H9 (cell line): ENCODE data around the gene SLC25A3. TPM values are rescaled to one million over a fixed set of nuclear protein-coding genes. Genes with fewer than 3 reads are reported as not detected.

ENCODE experiments used
- DNase-seq: peaks from one replicate; pipeline ENCODE4 v3.0.0-alpha.2; 2017
- H2AFZ ChIP-seq: one replicate; pipeline ENCODE4 v1.6.1; 2013; ENCODE audit warnings: mild to moderate bottlenecking, low read length, control low read depth, moderate library complexity
- H2AK5ac ChIP-seq: 2 replicates; pipeline ENCODE4 v1.6.1; 2013; ENCODE audit warnings: low read length, control low read depth, mixed read lengths; ENCODE audit not compliant: insufficient read length
- H2BK120ac ChIP-seq: one replicate; pipeline ENCODE4 v1.6.1; 2013; ENCODE audit warnings: low read depth, mild to moderate bottlenecking, low read length, control low read depth, inconsistent platforms; ENCODE audit not compliant: poor library complexity, severe bottlenecking
- H2BK12ac ChIP-seq: 2 replicates; pipeline ENCODE4 v1.6.1; 2013; ENCODE audit warnings: low read length, control low read depth, mixed read lengths, low read depth; ENCODE audit not compliant: insufficient read length
- H2BK15ac ChIP-seq: 2 replicates; pipeline ENCODE4 v1.6.1; 2013; ENCODE audit warnings: low read depth, low read length, control low read depth
- H2BK20ac ChIP-seq: one replicate; pipeline ENCODE4 v1.6.1; 2013; ENCODE audit warnings: low read depth, mild to moderate bottlenecking, low read length, control low read depth, inconsistent platforms; ENCODE audit not compliant: poor library complexity, severe bottlenecking
- H2BK5ac ChIP-seq: 2 replicates; pipeline ENCODE4 v1.6.1; 2013; ENCODE audit warnings: low read length, control low read depth, mixed read lengths; ENCODE audit not compliant: insufficient read length
- H3K14ac ChIP-seq: 2 replicates; pipeline ENCODE4 v1.6.1; 2013; ENCODE audit warnings: low read length, control low read depth; ENCODE audit not compliant: insufficient read depth
- H3K18ac ChIP-seq: 2 replicates; pipeline ENCODE4 v1.6.1; 2013; ENCODE audit warnings: low read depth, mild to moderate bottlenecking, mixed read lengths, low read length, control low read depth; ENCODE audit not compliant: insufficient read length
- H3K23ac ChIP-seq: 2 replicates; pipeline ENCODE4 v1.6.1; 2013; ENCODE audit warnings: low read length, control low read depth, mixed read lengths, low read depth; ENCODE audit not compliant: insufficient read length
- H3K23me2 ChIP-seq: 2 replicates; pipeline ENCODE4 v1.6.1; 2013; ENCODE audit warnings: low read depth, mild to moderate bottlenecking, mixed read lengths, low read length, control low read depth; ENCODE audit not compliant: insufficient read length, poor library complexity, severe bottlenecking
- H3K27ac ChIP-seq: 2 replicates; pipeline ENCODE4 v1.5.1; 2013; ENCODE audit warnings: low read length, control low read depth, mixed read lengths, low read depth; ENCODE audit not compliant: insufficient read length
- H3K27me3 ChIP-seq: 2 replicates; pipeline ENCODE4 v1.6.1; 2013; ENCODE audit warnings: low read length, control low read depth, inconsistent platforms; ENCODE audit not compliant: insufficient read depth
- H3K4ac ChIP-seq: 2 replicates; pipeline ENCODE4 v1.6.1; 2013; ENCODE audit warnings: low read depth, mild to moderate bottlenecking, control low read depth, inconsistent platforms, low read length, moderate library complexity
- H3K4me1 ChIP-seq: 2 replicates; pipeline ENCODE4 v1.6.1; 2013; ENCODE audit warnings: low read length, control low read depth, inconsistent platforms; ENCODE audit not compliant: insufficient read depth
- H3K4me2 ChIP-seq: 2 replicates; pipeline ENCODE4 v1.6.1; 2013; ENCODE audit warnings: low read length, control low read depth, mixed read lengths; ENCODE audit not compliant: insufficient read length, insufficient read depth
- H3K56ac ChIP-seq: 2 replicates; pipeline ENCODE4 v1.6.1; 2013; ENCODE audit warnings: low read depth, mild to moderate bottlenecking, mixed read lengths, low read length, control low read depth; ENCODE audit not compliant: insufficient read length
- H3K79me1 ChIP-seq: 2 replicates; pipeline ENCODE4 v1.6.1; 2013; ENCODE audit warnings: low read depth, mild to moderate bottlenecking, moderate library complexity, low read length, control low read depth, inconsistent platforms; ENCODE audit not compliant: insufficient read depth, poor library complexity, severe bottlenecking
- H3K79me2 ChIP-seq: 2 replicates; pipeline ENCODE4 v1.6.1; 2013; ENCODE audit warnings: low read length, control low read depth, inconsistent platforms; ENCODE audit not compliant: insufficient read depth
- H3K9ac ChIP-seq: 2 replicates; pipeline ENCODE4 v1.6.1; 2013; ENCODE audit warnings: low read length, control low read depth, mixed read lengths; ENCODE audit not compliant: insufficient read length; ENCODE audit errors: extremely low read depth
- H3K9me3 ChIP-seq: one replicate; pipeline ENCODE4 v1.6.1; 2013; ENCODE audit warnings: low read depth, low read length, inconsistent platforms; ENCODE audit not compliant: control insufficient read depth
- H3T11ph ChIP-seq: one replicate; pipeline ENCODE4 v1.6.1; 2013; ENCODE audit warnings: mild to moderate bottlenecking, low read length, control low read depth, inconsistent platforms
- H4K20me1 ChIP-seq: one replicate; pipeline ENCODE4 v1.6.1; 2013; ENCODE audit not compliant: control insufficient read depth, insufficient read length, insufficient read depth
- H4K5ac ChIP-seq: 2 replicates; pipeline ENCODE4 v1.6.1; 2013; ENCODE audit warnings: low read depth, mild to moderate bottlenecking, mixed read lengths, low read length, control low read depth; ENCODE audit not compliant: insufficient read length
- H4K8ac ChIP-seq: replicated peaks from 2 replicates; pipeline ENCODE4 v1.6.1; 2013; ENCODE audit warnings: low read length, control low read depth, mixed read lengths, low read depth; ENCODE audit not compliant: insufficient read length
- H4K91ac ChIP-seq: 2 replicates; pipeline ENCODE4 v1.6.1; 2013; ENCODE audit warnings: low read depth, mild to moderate bottlenecking, moderate library complexity, mixed read lengths, low read length, control low read depth; ENCODE audit not compliant: insufficient read length
- H3K27ac Mint-ChIP-seq, 3 experiments: 2 replicates in 2 of 3; 3 replicates in 1 of 3; pipeline ENCODE4 v1.8.0; 2020 to 2021; ENCODE audit warnings: mixed read lengths in 3 of 3, mild to moderate bottlenecking in 1 of 3, moderate library complexity in 1 of 3
- H3K27me3 Mint-ChIP-seq: 2 replicates; pipeline ENCODE4 v1.8.0; 2021; ENCODE audit warnings: low read depth, mild to moderate bottlenecking, moderate library complexity, mixed read lengths
- H3K36me3 Mint-ChIP-seq, 3 experiments: 2 replicates in 2 of 3; 3 replicates in 1 of 3; pipeline ENCODE4 v1.8.0; 2020 to 2021; ENCODE audit warnings: low read depth in 3 of 3, mixed read lengths in 3 of 3; ENCODE audit not compliant: insufficient read depth in 1 of 3
- H3K4me1 Mint-ChIP-seq, 2 experiments: 2 replicates each; pipeline ENCODE4 v1.8.0; 2020; ENCODE audit warnings: mixed read lengths in 2 of 2
- H3K4me3 Mint-ChIP-seq, 2 experiments: 2 replicates in 1 of 2; 3 replicates in 1 of 2; pipeline ENCODE4 v1.8.0; 2020 to 2021; ENCODE audit warnings: mild to moderate bottlenecking in 2 of 2, mixed read lengths in 2 of 2, moderate library complexity in 1 of 2
- H3K9me3 Mint-ChIP-seq, 2 experiments: 2 replicates in 1 of 2; 3 replicates in 1 of 2; pipeline ENCODE4 v1.8.0; 2020; ENCODE audit warnings: mild to moderate bottlenecking in 2 of 2, mixed read lengths in 2 of 2, moderate library complexity in 1 of 2
- CTCF ChIP-seq: fragments of 200-600 bp; sonication (generic); conservative IDR thresholded peaks from 3 replicates; pipeline ENCODE4 v1.8.0; 2021; ENCODE audit warnings: antibody characterized with exemption, mild to moderate bottlenecking
- WGBS: extraction: QIAGEN DNeasy Blood & Tissue Kit; methylation state at CpG from one replicate; pipeline ENCODE4 v1.1.7; 2013; ENCODE audit warnings: missing lambda C conversion rate, low lambda C conversion rate, mixed read lengths; ENCODE audit not compliant: insufficient read length; ENCODE audit errors: extremely low coverage; 5-methylcytosine and 5-hydroxymethylcytosine counted together
- total RNA-seq: library from RNA; stranded (reverse); gene quantifications from 2 replicates; pipeline ENCODE4 v1.2.1, GENCODE V29; 2021

SLC25A3 gene
- total RNA-seq, 1 experiment from 2014 or later = 673 TPM

- Histone ChIP-seq H2BK15ac (no peak overlapping the region), H2BK12ac (no peak overlapping the region), H2AK5ac (no peak overlapping the region), H4K20me1 (no peaks in the 10 kb centered on the region), H3K4me1 (no peaks in the 10 kb centered on the region), H3K9ac (no peak overlapping the region), H3K4me2 (no peak overlapping the region), H2BK120ac (no peak overlapping the region), H3K79me2 (no peaks in the 10 kb centered on the region), H3K9me3 (no peaks in the 10 kb centered on the region), H3K27ac (no peak overlapping the region), H2BK5ac (no peak overlapping the region), H3K18ac (no peak overlapping the region), H3K79me1 (no peaks in the 10 kb centered on the region), H3T11ph (no peak overlapping the region), H2BK20ac (no peak overlapping the region), H3K23me2 (no peaks in the 10 kb centered on the region), H3K56ac (no peak overlapping the region), H4K8ac (no peak overlapping the region), H3K27me3 (no peaks in the 10 kb centered on the region), H3K14ac (no peak overlapping the region), H2AFZ (no peak overlapping the region), H3K23ac (no peak overlapping the region), H4K5ac (no peak overlapping the region), H3K4ac (no peak overlapping the region), H4K91ac (no peak overlapping the region)
- Mint-ChIP-seq H3K27ac (no peak overlapping the region), H3K36me3 (no peaks in the 10 kb centered on the region), H3K4me3 (no peak overlapping the region), H3K27me3 (no peaks in the 10 kb centered on the region), H3K9me3 (no peaks in the 10 kb centered on the region), H3K4me1 (no peaks in the 10 kb centered on the region)
- no peak for DNase-seq
- TF ChIP-seq CTCF = no peak
- WGBS = no CpG with 5 or more reads among the region's 1 CpG
Measured at GRCh38 chr12:98574110-98574509, 19.4 kb upstream of the SLC25A3 start.
